ENCODE results near the gene CEP131. TPM values are rescaled to one million over a fixed set of nuclear protein-coding genes. Genes with fewer than 3 reads are reported as not detected.

CEP131 gene
- total and polyA plus RNA-seq, 7 donors = 3.7 to 8.6 (median 4.9) TPM

GRCh38 chr17:81193470-81194224 lies 29.1 kb downstream of the CEP131 start:
- DNase-seq (no peak), ATAC-seq (no peak)
- peaks cover 0 to 9% of the 10 kb centered on the region in 2 donors for H3K36me3 ChIP-seq (ENCODE audit: insufficient read depth in 1 of 2, low read depth in 1 of 2)
- intact Hi-C loops (cut with DNase I) = no loop called here
- H3K27ac ChIP-seq = no peak overlapping the region
- no peaks in the 10 kb centered on the region for H3K4me1 ChIP-seq
- H3K9me3 ChIP-seq = no peaks in the 10 kb centered on the region
- H3K4me3 ChIP-seq = no peak overlapping the region
- 80 to 91% (median 87%) methylated on average over 32 to 38 of the region's 38 CpGs for WGBS, 3 donors
- H3K27me3 ChIP-seq (ENCODE audit: insufficient read depth in 3 of 3, low read length in 2 of 3) = no peaks in the 10 kb centered on the region
- no peak for TF ChIP-seq CTCF (IDR thresholded peaks at IDR 0.05)

- H3K4me1 ChIP-seq = no peaks in the 10 kb centered on the region
- intact Hi-C loops (cut with DNase I) = no loop called here
- H3K9me3 ChIP-seq = no peaks in the 10 kb centered on the region
- no peak for TF ChIP-seq CTCF (IDR thresholded peaks at IDR 0.05)
- no peaks in the 10 kb centered on the region for H3K27me3 ChIP-seq (ENCODE audit: insufficient read depth in 3 of 3, low read length in 2 of 3)
- H3K27ac ChIP-seq = no peak overlapping the region
- DNase-seq (no peak), ATAC-seq (no peak)
- peaks cover 0 to 9% of the 10 kb centered on the region in 2 donors for H3K36me3 ChIP-seq (ENCODE audit: insufficient read depth in 1 of 2, low read depth in 1 of 2)
- WGBS, 3 donors = 88 to 91% (median 90%) methylated on average over 17 of the region's 17 CpGs
- H3K4me3 ChIP-seq = no peak overlapping the region
These were observed 29.7 kb downstream of the CEP131 start for GRCh38 chr17:81193051-81193410.

- no peak for TF ChIP-seq CTCF (IDR thresholded peaks at IDR 0.05)
- WGBS, 3 donors = 81 to 90% (median 89%) methylated on average over 30 to 34 of the region's 34 CpGs
- H3K9me3 ChIP-seq = no peaks in the 10 kb centered on the region
- no peaks in the 10 kb centered on the region for H3K4me1 ChIP-seq
- H3K4me3 ChIP-seq = no peak overlapping the region
- peaks cover 0 to 9% of the 10 kb centered on the region in 2 donors for H3K36me3 ChIP-seq (ENCODE audit: insufficient read depth in 1 of 2, low read depth in 1 of 2)
- no peaks in the 10 kb centered on the region for H3K27me3 ChIP-seq (ENCODE audit: insufficient read depth in 3 of 3, low read length in 2 of 3)
- H3K27ac ChIP-seq = no peak overlapping the region
- DNase-seq = no peak
- intact Hi-C loops (cut with DNase I) = no loop called here
- ATAC-seq = no peak
These were observed 30.2 kb downstream of the CEP131 start for GRCh38 chr17:81192386-81193050.

GRCh38 chr17:81191646-81192045 lies 31.1 kb downstream of the CEP131 start:
- Histone ChIP-seq H3K4me3 (no peak overlapping the region), H3K27ac (no peak overlapping the region), H3K27me3 (ENCODE audit: insufficient read depth in 3 of 3, low read length in 2 of 3) (no peaks in the 10 kb centered on the region), H3K9me3 (no peaks in the 10 kb centered on the region), H3K4me1 (no peaks in the 10 kb centered on the region), H3K36me3 (ENCODE audit: insufficient read depth in 1 of 2, low read depth in 1 of 2) (peaks cover 0 to 9% of the 10 kb centered on the region in 2 donors)
- 87 to 93% (median 93%) methylated on average over 14 of the region's 14 CpGs for WGBS, 3 donors
- intact Hi-C loops (cut with DNase I) = no loop called here
- no peak for ATAC-seq
- no peak for DNase-seq
- TF ChIP-seq CTCF (IDR thresholded peaks at IDR 0.05) = no peak
